Left forelimb (tissue), 1 donor: ENCODE data around the gene ERC1.
"Not testable (repeated sequence)": the region's sequence is repeated elsewhere in the genome, so short reads cannot be mapped to it uniquely, and the experiment has no call there.

Experiments used
- DNase-seq: peaks from one replicate; pipeline ENCODE4 v3.0.0-alpha.2; 2018; ENCODE audit warnings: low spot score

Gene ERC1

GRCh38 chr12:1319212-1319611 lies 328.2 kb downstream of the ERC1 start:
- no peak for DNase-seq

GRCh38 chr12:1320021-1320420 lies 329.0 kb downstream of the ERC1 start:
- no peak for DNase-seq

- no peak for DNase-seq
Observed at GRCh38 chr12:1322821-1323220, 331.8 kb downstream of the ERC1 start.

- no peak for DNase-seq
Observed at GRCh38 chr12:1324099-1324498, 333.1 kb downstream of the ERC1 start.

GRCh38 chr12:1324910-1325309 lies 333.9 kb downstream of the ERC1 start:
- no peak for DNase-seq

- no peak for DNase-seq
Observed at GRCh38 chr12:1325666-1326065, 334.6 kb downstream of the ERC1 start.

GRCh38 chr12:1326258-1326657 lies 335.2 kb downstream of the ERC1 start:
- DNase-seq, result no peak

GRCh38 chr12:1328391-1328790 lies 337.4 kb downstream of the ERC1 start:
- no peak for DNase-seq

- DNase-seq, result no peak
Observed at GRCh38 chr12:1329784-1330476, 338.9 kb downstream of the ERC1 start.

- no peak for DNase-seq
Observed at GRCh38 chr12:1330477-1330827, 339.4 kb downstream of the ERC1 start.

- DNase-seq, result no peak
Observed at GRCh38 chr12:1332327-1332726, 341.3 kb downstream of the ERC1 start.

GRCh38 chr12:1338483-1339177 lies 347.6 kb downstream of the ERC1 start:
- no peak for DNase-seq

GRCh38 chr12:1339178-1339541 lies 348.1 kb downstream of the ERC1 start:
- DNase-seq, result not testable (repeated sequence)

GRCh38 chr12:1339618-1340319 lies 348.7 kb downstream of the ERC1 start:
- DNase-seq, result no peak

GRCh38 chr12:1341270-1341669 lies 350.2 kb downstream of the ERC1 start:
- DNase-seq, result not testable (repeated sequence)

- no peak for DNase-seq
Observed at GRCh38 chr12:1343422-1343821, 352.4 kb downstream of the ERC1 start.

- DNase-seq, result no peak
Observed at GRCh38 chr12:1344245-1344644, 353.2 kb downstream of the ERC1 start.

GRCh38 chr12:1346126-1346525 lies 355.1 kb downstream of the ERC1 start:
- no peak for DNase-seq

GRCh38 chr12:1347294-1347693 lies 356.3 kb downstream of the ERC1 start:
- DNase-seq, result no peak

GRCh38 chr12:1348606-1349005 lies 357.6 kb downstream of the ERC1 start:
- no peak for DNase-seq

GRCh38 chr12:1350055-1350933 lies 359.3 kb downstream of the ERC1 start:
- DNase-seq, result no peak

GRCh38 chr12:1350934-1351240 lies 359.9 kb downstream of the ERC1 start:
- DNase-seq, result no peak

- DNase-seq, result no peak
Observed at GRCh38 chr12:1351926-1352325, 360.9 kb downstream of the ERC1 start.
